ENCODE results near the gene NAIF1. TPM values are rescaled to one million over a fixed set of nuclear protein-coding genes. Genes with fewer than 3 reads are reported as not detected.

Gene NAIF1
- total RNA-seq, 1 experiment from 2014 or later, result 12.4 TPM

GRCh38 chr9:128101690-128102089 lies 34.6 kb upstream of the NAIF1 start (continued):
- TF ChIP-seq AFF4 (CRISPR knock-in tag; IDR thresholded peaks at IDR 0.05; ENCODE audit: borderline replicate concordance) (no peak), MXD4 (CRISPR knock-in tag; IDR thresholded peaks at IDR 0.05; ENCODE audit: borderline replicate concordance) (no peak), ERG (CRISPR knock-in tag; IDR thresholded peaks at IDR 0.05) (no peak), IRF2 (CRISPR knock-in tag; IDR thresholded peaks at IDR 0.05; ENCODE audit: borderline replicate concordance, low read depth) (no peak)

GRCh38 chr9:128101231-128101661 lies 34.1 kb upstream of the NAIF1 start:
- DNase-seq (ENCODE audit: low spot score) (no peak), ATAC-seq (no peak)
- POLR2A ChIA-PET, result interaction anchor here (1.1 kb wide), 1 partner anchor 16 kb away, joined by 3 read pairs; no protein-coding TSS in a partner anchor
- H3K27me3 Mint-ChIP-seq (ENCODE audit: low read depth), result no peaks in the 10 kb centered on the region
- H3K9me3 Mint-ChIP-seq, result no peaks in the 10 kb centered on the region
- H3K4me1 Mint-ChIP-seq, result peaks cover 51% of the 10 kb centered on the region
- H3K36me3 Mint-ChIP-seq, result peaks cover 37% of the 10 kb centered on the region
- peak overlapping the region; percentile 78 for H3K27ac Mint-ChIP-seq
- CTCF ChIA-PET, result interaction anchor here (1.2 to 1.6 kb wide), 2 partner anchors 9 to 24 kb away, joined by 3 to 5 read pairs; no protein-coding TSS in a partner anchor
- TF ChIP-seq FOXP4 (CRISPR knock-in tag; IDR thresholded peaks at IDR 0.05) (no peak), ZNF425 (CRISPR knock-in tag; conservative IDR thresholded peaks at IDR 0.05) (no peak), OVOL2 (CRISPR knock-in tag; IDR thresholded peaks at IDR 0.05; ENCODE audit: borderline replicate concordance) (no peak), NR2C2 (CRISPR knock-in tag; IDR thresholded peaks at IDR 0.05) (no peak), ZMAT4 (CRISPR knock-in tag; IDR thresholded peaks at IDR 0.05) (no peak), ZNF416 (CRISPR knock-in tag; IDR thresholded peaks at IDR 0.05) (no peak), KAT7 (CRISPR knock-in tag; IDR thresholded peaks at IDR 0.05; ENCODE audit: borderline replicate concordance) (no peak), MLX (CRISPR knock-in tag; IDR thresholded peaks at IDR 0.05) (no peak), SOX15 (CRISPR knock-in tag; IDR thresholded peaks at IDR 0.05) (no peak), CBFB (CRISPR knock-in tag; IDR thresholded peaks at IDR 0.05; ENCODE audit: low read depth) (no peak), ZNF671 (CRISPR knock-in tag; IDR thresholded peaks at IDR 0.05) (no peak)
- H3K4me3 Mint-ChIP-seq, result no peak overlapping the region
